Activated B cell treated with CpG ODN at 0.5 μM for 24 hours (primary cell): ENCODE data around the gene LIPN. TPM values are rescaled to one million over a fixed set of nuclear protein-coding genes. Genes with fewer than 3 reads are reported as not detected.

Experiments used
- ATAC-seq: fragments of 200-7000 bp; cut with Tn5 transposase; one replicate; pipeline ENCODE4 v1.10.0; 2021; ENCODE audit warnings: low read depth, mild to moderate bottlenecking, moderate library complexity
- CTCF ChIA-PET: fragments of 350-600 bp; sonication (Branson Sonifier 250); formaldehyde crosslinking; loops from one replicate; lab custom pipeline; 2021; ENCODE audit warnings: antibody characterized with exemption; lab: Charles Lee
- POLR2A ChIA-PET: fragments of 350-600 bp; sonication (Branson Sonifier 250); formaldehyde crosslinking; loops from one replicate; lab custom pipeline; 2021; ENCODE audit warnings: antibody characterized with exemption; lab: Charles Lee
- DNase-seq: peaks from one replicate; pipeline ENCODE4 v3.0.0; 2022
- H3K27ac Mint-ChIP-seq: one replicate; pipeline ENCODE4 v1.8.0; 2020; ENCODE audit warnings: mixed read lengths
- H3K27me3 Mint-ChIP-seq: one replicate; pipeline ENCODE4 v1.8.0; 2021; ENCODE audit warnings: mixed read lengths
- H3K36me3 Mint-ChIP-seq: one replicate; pipeline ENCODE4 v1.8.0; 2021; ENCODE audit warnings: low read depth, mixed read lengths
- H3K4me1 Mint-ChIP-seq: one replicate; pipeline ENCODE4 v1.8.0; 2021; ENCODE audit warnings: mixed read lengths
- H3K4me3 Mint-ChIP-seq: one replicate; pipeline ENCODE4 v1.8.0; 2020; ENCODE audit warnings: mild to moderate bottlenecking, mixed read lengths
- H3K9me3 Mint-ChIP-seq: one replicate; pipeline ENCODE4 v1.8.0; 2020; ENCODE audit warnings: mixed read lengths
- intact Hi-C: fragments of 100-400 bp; cut with micrococcal nuclease; formaldehyde crosslinking; loops from one replicate; pipeline ENCODE4 v1.15.1; 2024
- total RNA-seq: library from RNA; stranded (reverse); gene quantifications from 2 replicates; pipeline ENCODE4 v1.2.3, GENCODE V29; 2022
- TF ChIP-seq, protein P1 (sequence below): fragments of 200-600 bp; IDR thresholded peaks from one replicate; pipeline ENCODE4 v1.8.0; 2022; ENCODE audit warnings: antibody characterized with exemption, mild to moderate bottlenecking

LIPN gene
- total RNA-seq, 1 donor from 2014 or later = 0.27 TPM

DNA sequence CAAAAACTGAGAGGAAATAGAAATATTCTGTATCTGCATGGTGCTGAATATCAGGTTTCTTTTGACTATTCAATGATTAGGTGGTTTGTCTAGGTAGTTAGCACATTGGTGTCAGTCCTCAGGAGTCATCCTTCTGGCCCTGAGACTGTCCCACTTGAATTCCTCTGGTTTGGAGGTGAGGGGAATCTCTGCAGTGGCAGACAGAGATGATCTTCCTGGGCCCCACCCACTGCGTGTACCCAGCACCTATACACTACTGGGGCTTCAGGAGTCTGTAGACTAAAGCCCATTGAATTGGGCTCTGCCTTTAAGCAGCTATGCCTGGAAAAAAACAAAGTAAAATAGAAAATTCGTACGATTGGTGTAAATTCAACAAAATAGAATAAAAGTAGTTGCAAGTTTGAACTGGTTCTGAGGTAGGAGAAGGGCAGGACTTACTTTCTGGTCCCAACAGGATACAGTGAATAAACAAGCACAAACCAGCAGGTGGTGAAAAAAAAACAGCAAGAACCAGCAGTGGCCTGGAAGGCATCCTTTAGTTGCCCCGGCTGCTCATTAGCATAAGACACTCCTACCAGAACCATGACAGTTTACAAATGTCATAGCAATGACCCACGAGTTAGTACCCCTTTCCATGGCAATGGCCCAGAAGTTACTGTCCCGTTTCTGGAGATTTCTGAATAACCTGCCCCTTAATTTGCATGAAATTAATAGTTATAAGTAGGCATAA lies 44.4 kb downstream of the LIPN start:
- Mint-ChIP-seq H3K4me3 (no peak overlapping the region), H3K9me3 (no peaks in the 10 kb centered on the region), H3K27me3 (no peaks in the 10 kb centered on the region), H3K36me3 (no peaks in the 10 kb centered on the region), H3K27ac (no peak overlapping the region), H3K4me1 (no peaks in the 10 kb centered on the region)
- ChIA-PET POLR2A (no interaction called here), CTCF (no interaction called here)
- intact Hi-C loops = no loop called here
- DNase-seq (no peak), ATAC-seq (no peak)
- TF ChIP-seq, protein P1, sequence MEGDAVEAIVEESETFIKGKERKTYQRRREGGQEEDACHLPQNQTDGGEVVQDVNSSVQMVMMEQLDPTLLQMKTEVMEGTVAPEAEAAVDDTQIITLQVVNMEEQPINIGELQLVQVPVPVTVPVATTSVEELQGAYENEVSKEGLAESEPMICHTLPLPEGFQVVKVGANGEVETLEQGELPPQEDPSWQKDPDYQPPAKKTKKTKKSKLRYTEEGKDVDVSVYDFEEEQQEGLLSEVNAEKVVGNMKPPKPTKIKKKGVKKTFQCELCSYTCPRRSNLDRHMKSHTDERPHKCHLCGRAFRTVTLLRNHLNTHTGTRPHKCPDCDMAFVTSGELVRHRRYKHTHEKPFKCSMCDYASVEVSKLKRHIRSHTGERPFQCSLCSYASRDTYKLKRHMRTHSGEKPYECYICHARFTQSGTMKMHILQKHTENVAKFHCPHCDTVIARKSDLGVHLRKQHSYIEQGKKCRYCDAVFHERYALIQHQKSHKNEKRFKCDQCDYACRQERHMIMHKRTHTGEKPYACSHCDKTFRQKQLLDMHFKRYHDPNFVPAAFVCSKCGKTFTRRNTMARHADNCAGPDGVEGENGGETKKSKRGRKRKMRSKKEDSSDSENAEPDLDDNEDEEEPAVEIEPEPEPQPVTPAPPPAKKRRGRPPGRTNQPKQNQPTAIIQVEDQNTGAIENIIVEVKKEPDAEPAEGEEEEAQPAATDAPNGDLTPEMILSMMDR = no peak

DNA sequence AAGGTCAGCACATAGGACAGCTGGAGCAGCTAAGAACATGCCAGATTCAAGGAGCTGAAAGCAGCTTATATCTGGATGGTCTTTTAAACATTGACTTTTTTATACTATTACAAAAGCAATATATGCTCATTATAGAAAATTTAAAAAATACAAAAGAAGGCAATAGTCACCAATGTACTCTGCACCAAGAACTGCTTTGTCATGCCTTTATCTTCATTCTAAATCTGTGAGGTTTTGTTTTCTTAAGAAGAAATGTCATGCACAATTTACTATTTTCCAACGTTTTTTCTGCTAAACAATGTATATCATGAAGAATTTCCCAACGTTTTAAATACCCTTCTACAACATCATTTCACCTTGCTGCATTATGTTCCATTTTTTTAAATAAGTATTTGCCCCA lies 45.5 kb downstream of the LIPN start:
- ATAC-seq = no peak
- CTCF ChIA-PET = no interaction called here

DNA sequence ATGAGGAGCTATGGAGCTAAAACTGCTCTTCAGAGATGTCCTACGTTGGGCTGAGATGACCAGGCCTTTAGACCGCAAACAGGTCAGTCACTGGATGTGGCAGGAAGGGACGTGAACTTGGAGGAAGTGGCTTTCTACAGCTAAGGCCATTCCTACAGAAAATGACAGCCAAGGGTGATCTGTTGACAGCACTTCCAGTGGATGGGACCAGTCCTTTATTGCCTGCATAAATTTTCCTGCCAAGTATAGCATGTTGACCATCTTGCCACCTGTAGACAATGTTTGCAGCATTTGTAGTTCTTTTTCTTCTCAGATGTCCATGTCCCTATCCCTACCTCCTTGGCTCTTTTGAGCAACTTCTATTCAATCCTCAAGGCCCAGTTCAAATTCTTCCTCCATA lies 46.1 kb downstream of the LIPN start:
- no peaks in the 10 kb centered on the region for H3K27me3 Mint-ChIP-seq
- intact Hi-C loops = no loop called here
- ChIA-PET CTCF (no interaction called here), POLR2A (interaction anchor here (0.6 kb wide), 1 partner anchor 444 kb away, joined by 3 read pairs; no protein-coding TSS in a partner anchor)
- no peak overlapping the region for H3K4me3 Mint-ChIP-seq
- H3K9me3 Mint-ChIP-seq = no peaks in the 10 kb centered on the region
- no peaks in the 10 kb centered on the region for H3K36me3 Mint-ChIP-seq
- DNase-seq = no peak
- no peak overlapping the region for H3K27ac Mint-ChIP-seq
- H3K4me1 Mint-ChIP-seq = peaks cover 5% of the 10 kb centered on the region
- ATAC-seq = no peak
- TF ChIP-seq, protein P1 = no peak

More for the DNA sequence above, 45.5 kb downstream of the LIPN start:
- Mint-ChIP-seq H3K9me3 (no peaks in the 10 kb centered on the region), H3K27me3 (no peaks in the 10 kb centered on the region), H3K4me1 (peaks cover 5% of the 10 kb centered on the region), H3K4me3 (no peak overlapping the region), H3K36me3 (no peaks in the 10 kb centered on the region), H3K27ac (no peak overlapping the region)
- TF ChIP-seq, protein P1 = no peak
- no peak for DNase-seq
- POLR2A ChIA-PET = no interaction called here
- intact Hi-C loops = no loop called here

DNA sequence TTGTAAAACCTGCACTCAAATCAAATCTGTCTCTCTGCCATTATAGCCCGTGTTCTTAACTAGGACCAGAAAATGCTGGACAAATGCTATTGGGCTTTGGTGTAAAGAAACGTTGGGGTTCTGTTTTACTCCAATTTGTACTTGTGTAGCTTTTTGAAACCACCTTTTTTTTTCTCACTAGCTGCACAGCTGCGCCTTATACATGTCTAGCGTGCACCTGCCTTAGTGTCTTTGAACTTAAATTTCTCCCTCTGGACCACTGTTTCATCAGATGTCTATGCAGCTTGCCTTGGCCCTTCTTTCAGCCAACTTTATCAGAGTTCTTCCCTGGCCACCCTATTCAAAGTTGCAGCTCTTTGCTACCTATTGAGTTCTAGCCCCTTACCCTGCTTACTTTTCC lies 49.8 kb downstream of the LIPN start:
- ChIA-PET CTCF (interaction anchor here (1.0 to 2.3 kb wide), 4 partner anchors 227 to 964 kb away, joined by 3 to 8 read pairs (median 4); partner anchors contain the start of gene RNLS), POLR2A (no interaction called here)
- H3K9me3 Mint-ChIP-seq = no peaks in the 10 kb centered on the region
- ATAC-seq (no peak), DNase-seq (no peak)
- intact Hi-C loops = loop anchor here (1.0 to 5.0 kb wide), 5 partner anchors 121 to 1153 kb away; partner anchors contain the start of genes KLLN, PTEN and RNLS
- H3K4me3 Mint-ChIP-seq = no peak overlapping the region
- H3K27ac Mint-ChIP-seq = no peak overlapping the region
- no peaks in the 10 kb centered on the region for H3K36me3 Mint-ChIP-seq
- H3K4me1 Mint-ChIP-seq = peaks cover 5% of the 10 kb centered on the region
- H3K27me3 Mint-ChIP-seq = no peaks in the 10 kb centered on the region
- TF ChIP-seq, protein P1 = no peak

DNA sequence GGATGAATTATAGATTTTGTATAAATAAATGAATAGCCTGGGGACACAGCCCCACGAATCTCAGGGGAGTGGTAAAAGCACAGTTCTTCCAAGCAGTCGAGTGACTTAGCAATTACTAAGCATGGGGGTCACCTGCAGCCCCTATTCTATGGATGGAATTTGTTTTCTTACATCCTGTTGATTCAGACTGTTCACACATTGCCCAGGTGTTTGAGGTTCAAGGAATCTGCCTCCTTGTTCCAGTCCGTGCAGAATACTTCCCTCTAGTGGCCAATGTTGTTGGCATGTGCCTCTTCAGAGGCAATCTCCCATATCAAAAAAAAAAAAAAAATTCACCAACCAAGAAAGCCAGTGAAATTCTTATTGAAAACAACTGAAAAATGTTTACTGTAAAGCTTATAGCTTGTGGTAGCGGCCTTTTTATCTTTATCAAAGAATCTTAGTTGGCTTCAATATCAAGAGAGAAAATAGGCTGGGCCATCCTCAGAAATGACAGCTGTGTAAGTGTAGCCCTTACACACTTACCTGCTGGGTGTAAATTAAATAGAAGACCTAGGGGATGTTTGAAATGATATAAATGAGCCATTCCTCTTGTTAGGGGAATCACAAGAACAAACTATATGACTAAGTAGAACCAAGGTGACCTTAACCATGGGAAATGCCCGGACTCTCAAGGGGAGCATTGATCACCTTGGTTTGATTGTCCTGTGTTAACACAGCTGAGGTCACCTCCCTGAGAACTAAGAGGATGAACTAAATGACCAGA lies 50.6 kb downstream of the LIPN start:
- POLR2A ChIA-PET = interaction anchor here (0.7 kb wide), 1 partner anchor 893 kb away, joined by 3 read pairs; no protein-coding TSS in a partner anchor
- no peaks in the 10 kb centered on the region for H3K27me3 Mint-ChIP-seq
- H3K4me1 Mint-ChIP-seq = peaks cover 5% of the 10 kb centered on the region
- peak; percentile 50 for ATAC-seq
- CTCF ChIA-PET = interaction anchor here (0.6 to 2.3 kb wide), 15 partner anchors 8 to 1427 kb away, joined by 3 to 8 read pairs (median 3); partner anchors contain the start of gene RNLS
- H3K36me3 Mint-ChIP-seq = no peaks in the 10 kb centered on the region
- intact Hi-C loops = loop anchor here (1.0 to 5.0 kb wide), 5 partner anchors 122 to 1154 kb away; partner anchors contain the start of genes KLLN, PTEN and RNLS
- no peak for DNase-seq
- no peaks in the 10 kb centered on the region for H3K9me3 Mint-ChIP-seq
- TF ChIP-seq, protein P1 = no peak
- no peak overlapping the region for H3K27ac Mint-ChIP-seq
- no peak overlapping the region for H3K4me3 Mint-ChIP-seq
